PFSK-1 (cell line): ENCODE measurements around the gene NIT1.

ENCODE experiments used
- FOXP2 ChIP-seq: optimal IDR thresholded peaks from 2 replicates; pipeline ENCODE3; 2011; ENCODE audit warnings: borderline replicate concordance, control low read depth, inconsistent platforms; ENCODE audit not compliant: insufficient read depth; ENCODE audit errors: extremely low read length, extremely low read depth
- POLR2AphosphoS5 ChIP-seq: IDR thresholded peaks from 2 replicates; pipeline ENCODE4 v1.6.1; 2012; ENCODE audit warnings: low read depth, mild to moderate bottlenecking, control low read depth, low read length, moderate library complexity
- REST ChIP-seq, 2 experiments: IDR thresholded peaks; 2 replicates each; pipeline versions ENCODE4 v1.6.1 to v1.8.0; 2011 to 2012; ENCODE audit warnings: low read depth in 2 of 2, low read length in 2 of 2, control low read depth in 1 of 2, inconsistent platforms in 1 of 2, mild to moderate bottlenecking in 1 of 2, moderate library complexity in 1 of 2; ENCODE audit not compliant: insufficient read depth in 1 of 2
- SIN3A ChIP-seq: IDR thresholded peaks from 2 replicates; pipeline ENCODE4 v1.6.1; 2012; ENCODE audit warnings: mild to moderate bottlenecking, low read length, moderate library complexity, borderline replicate concordance; ENCODE audit not compliant: insufficient read depth
- TAF1 ChIP-seq: IDR thresholded peaks from 2 replicates; pipeline ENCODE4 v1.6.1; 2012; ENCODE audit warnings: low read length, control low read depth, borderline replicate concordance; ENCODE audit not compliant: insufficient read depth

NIT1 gene

GRCh38 chr1:161091796-161092507, 26.0 kb upstream of the NIT1 start:
- TF ChIP-seq TAF1 (no peak), POLR2AphosphoS5 (no peak), REST (IDR thresholded peaks at IDR 0.05; ENCODE audit: insufficient read depth in 1 of 2, low read depth in 2 of 2, low read length in 2 of 2) (no peak), SIN3A (no peak)

GRCh38 chr1:161092621-161093028, 25.3 kb upstream of the NIT1 start:
- no peak for TF ChIP-seq SIN3A
- TF ChIP-seq TAF1, result no peak
- no peak for TF ChIP-seq POLR2AphosphoS5

- TF ChIP-seq TAF1 (no peak), REST (IDR thresholded peaks at IDR 0.05; ENCODE audit: insufficient read depth in 1 of 2, low read depth in 2 of 2, low read length in 2 of 2) (no peak), SIN3A (no peak), POLR2AphosphoS5 (no peak), FOXP2 (no peak)
Measured at GRCh38 chr1:161094481-161094880, 23.4 kb upstream of the NIT1 start.

- TF ChIP-seq FOXP2 (no peak), REST (IDR thresholded peaks at IDR 0.05; ENCODE audit: insufficient read depth in 1 of 2, low read depth in 2 of 2, low read length in 2 of 2) (no peak), SIN3A (no peak), TAF1 (no peak), POLR2AphosphoS5 (no peak)
Measured at GRCh38 chr1:161095230-161095629, 22.7 kb upstream of the NIT1 start.

GRCh38 chr1:161096015-161096414, 21.9 kb upstream of the NIT1 start:
- no peak for TF ChIP-seq REST (IDR thresholded peaks at IDR 0.05; ENCODE audit: insufficient read depth in 1 of 2, low read depth in 2 of 2, low read length in 2 of 2)
- TF ChIP-seq FOXP2, result no peak
- TF ChIP-seq TAF1, result no peak
- TF ChIP-seq SIN3A, result no peak

GRCh38 chr1:161096530-161096929, 21.4 kb upstream of the NIT1 start:
- TF ChIP-seq FOXP2, result no peak
- no peak for TF ChIP-seq POLR2AphosphoS5
- TF ChIP-seq SIN3A, result no peak
- TF ChIP-seq REST (IDR thresholded peaks at IDR 0.05; ENCODE audit: insufficient read depth in 1 of 2, low read depth in 2 of 2, low read length in 2 of 2), result no peak
- TF ChIP-seq TAF1, result no peak
